Measurements from ENCODE around the gene AMPD2.

- TF ChIP-seq CTCF (conservative IDR thresholded peaks at IDR 0.05) = no peak
- no peak for TF ChIP-seq ZFX (IDR thresholded peaks at IDR 0.05)
These were observed 6.2 kb downstream of the AMPD2 start for GRCh38 chr1:109625601-109626560.
